GM18508 (cell line): ENCODE data around the gene CAMK2G.

Experiments
- ATAC-seq: cut with Tn5 transposase; IDR thresholded peaks from one replicate; pipeline ENCODE4 v1.9.1; 2021; ENCODE audit warnings: moderate number of reproducible peaks; ENCODE audit not compliant: insufficient read depth, unreplicated experiment

CAMK2G gene

GRCh38 chr10:73816917-73817729 is 57.2 kb downstream of the CAMK2G start:
- no peak for ATAC-seq

- ATAC-seq, result no peak
These were observed 58.7 kb downstream of the CAMK2G start for GRCh38 chr10:73815719-73816030.

GRCh38 chr10:73814896-73815718 is 59.2 kb downstream of the CAMK2G start:
- no peak for ATAC-seq

- ATAC-seq, result no peak
These were observed 60.0 kb downstream of the CAMK2G start for GRCh38 chr10:73814276-73814895.

- no peak for ATAC-seq
These were observed 61.0 kb downstream of the CAMK2G start for GRCh38 chr10:73813333-73813732.

- no peak for ATAC-seq
These were observed 61.7 kb downstream of the CAMK2G start for GRCh38 chr10:73812657-73813056.

GRCh38 chr10:73810735-73811465 is 63.5 kb downstream of the CAMK2G start:
- ATAC-seq, result peak; percentile 2

GRCh38 chr10:73810358-73810734 is 64.0 kb downstream of the CAMK2G start:
- ATAC-seq, result no peak

- no peak for ATAC-seq
These were observed 65.1 kb downstream of the CAMK2G start for GRCh38 chr10:73809061-73809818.

GRCh38 chr10:73808021-73808815 is 66.1 kb downstream of the CAMK2G start:
- no peak for ATAC-seq

GRCh38 chr10:73807471-73807870 is 66.9 kb downstream of the CAMK2G start:
- ATAC-seq, result no peak

GRCh38 chr10:73806176-73806950 is 68.0 kb downstream of the CAMK2G start:
- ATAC-seq, result no peak

GRCh38 chr10:73803680-73804286 is 70.6 kb downstream of the CAMK2G start:
- ATAC-seq, result no peak

GRCh38 chr10:73802276-73802991 is 71.9 kb downstream of the CAMK2G start:
- ATAC-seq, result no peak

- no peak for ATAC-seq
These were observed 73.1 kb downstream of the CAMK2G start for GRCh38 chr10:73801253-73801590.

GRCh38 chr10:73800560-73801252 is 73.6 kb downstream of the CAMK2G start:
- no peak for ATAC-seq
